HG02571 (cell line): Measurements from ENCODE around the gene FLAD1.

Experiments used
- ATAC-seq: cut with Tn5 transposase; IDR thresholded peaks from one replicate; pipeline ENCODE4 v1.9.1; 2021; ENCODE audit warnings: mild to moderate bottlenecking, moderate library complexity; ENCODE audit not compliant: unreplicated experiment

Gene FLAD1

GRCh38 chr1:155014709-155015508 lies 31.8 kb downstream of the FLAD1 start:
- ATAC-seq, result no peak

GRCh38 chr1:155015527-155016230 lies 32.5 kb downstream of the FLAD1 start:
- no peak for ATAC-seq

GRCh38 chr1:155016231-155016831 lies 33.2 kb downstream of the FLAD1 start:
- no peak for ATAC-seq

GRCh38 chr1:155017041-155017945 lies 34.1 kb downstream of the FLAD1 start:
- ATAC-seq, result peak; percentile 57

- ATAC-seq, result peak; percentile 18
Observed at GRCh38 chr1:155017946-155018316, 34.8 kb downstream of the FLAD1 start.

- no peak for ATAC-seq
Observed at GRCh38 chr1:155018617-155019348, 35.6 kb downstream of the FLAD1 start.

GRCh38 chr1:155019377-155020245 lies 36.5 kb downstream of the FLAD1 start:
- no peak for ATAC-seq

- ATAC-seq, result no peak
Observed at GRCh38 chr1:155022136-155022926, 39.2 kb downstream of the FLAD1 start.

- ATAC-seq, result no peak
Observed at GRCh38 chr1:155022927-155023236, 39.7 kb downstream of the FLAD1 start.

- no peak for ATAC-seq
Observed at GRCh38 chr1:155023627-155024026, 40.5 kb downstream of the FLAD1 start.

- ATAC-seq, result no peak
Observed at GRCh38 chr1:155024315-155024714, 41.2 kb downstream of the FLAD1 start.

GRCh38 chr1:155026154-155026553 lies 43.0 kb downstream of the FLAD1 start:
- no peak for ATAC-seq

- no peak for ATAC-seq
Observed at GRCh38 chr1:155026588-155026987, 43.4 kb downstream of the FLAD1 start.

- ATAC-seq, result no peak
Observed at GRCh38 chr1:155029513-155030242, 46.5 kb downstream of the FLAD1 start.

- ATAC-seq, result no peak
Observed at GRCh38 chr1:155030243-155030795, 47.2 kb downstream of the FLAD1 start.

GRCh38 chr1:155030899-155031298 lies 47.8 kb downstream of the FLAD1 start:
- no peak for ATAC-seq

GRCh38 chr1:155032886-155033285 lies 49.7 kb downstream of the FLAD1 start:
- no peak for ATAC-seq

- no peak for ATAC-seq
Observed at GRCh38 chr1:155033524-155033923, 50.4 kb downstream of the FLAD1 start, which contains the start of the genes DCST1 and DCST2. Gene DCST1 (plus strand): TSS chr1:155033824. CDS start chr1:155034037, 213 bp downstream. Gene DCST2 (minus strand): TSS chr1:155033781. CDS start chr1:155033701, 80 bp downstream.
